Fibroblast of lung (primary cell): ENCODE data around the gene LIPK. TPM values are rescaled to one million over a fixed set of nuclear protein-coding genes. Genes with fewer than 3 reads are reported as not detected.
A peak's percentile ranks its signal among the peaks of the same experiment; 100 is the strongest.

Experiments
- DNase-seq, 2 donors: peaks; one replicate each; pipeline versions ENCODE4 v3.0.0 to v3.0.0-alpha.2; 2010; ENCODE audit warnings: low read depth in 2 of 2
- H2AFZ ChIP-seq: 2 replicates; pipeline ENCODE4 v1.5.1; 2012; ENCODE audit warnings: low read length, control low read depth, inconsistent platforms
- H3K27ac ChIP-seq: 2 replicates; pipeline ENCODE4 v1.5.1; 2011; ENCODE audit warnings: low read length, control low read depth; ENCODE audit not compliant: insufficient read depth
- H3K27me3 ChIP-seq: 2 replicates; pipeline ENCODE4 v1.5.1; 2011; ENCODE audit warnings: mild to moderate bottlenecking, low read length; ENCODE audit not compliant: control insufficient read depth, insufficient read depth
- H3K36me3 ChIP-seq: 2 replicates; pipeline ENCODE4 v1.5.1; 2011; ENCODE audit warnings: low read length; ENCODE audit not compliant: control insufficient read depth, insufficient read depth
- H3K4me1 ChIP-seq: 2 replicates; pipeline ENCODE4 v1.5.1; 2011; ENCODE audit warnings: low read length; ENCODE audit not compliant: control insufficient read depth, insufficient read depth; ENCODE audit errors: extremely low read depth
- H3K4me2 ChIP-seq: 2 replicates; pipeline ENCODE4 v1.5.1; 2011; ENCODE audit warnings: low read length, control low read depth; ENCODE audit not compliant: insufficient read depth; ENCODE audit errors: extremely low read depth
- H3K4me3 ChIP-seq, 4 experiments: fragments of 200-600 bp in 1 of 4; sonication (generic) in 1 of 4; replicated peaks in 1 of 4; 2 replicates each; pipeline ENCODE4 v1.5.1; 2011 to 2016; ENCODE audit warnings: low read length in 4 of 4, low read depth in 3 of 4, mild to moderate bottlenecking in 3 of 4, control low read depth in 2 of 4, inconsistent platforms in 1 of 4, mixed read lengths in 1 of 4; ENCODE audit not compliant: insufficient read depth in 1 of 4; ENCODE audit errors: control extremely low read depth in 1 of 4
- H3K79me2 ChIP-seq: 2 replicates; pipeline ENCODE4 v1.5.1; 2012; ENCODE audit warnings: mild to moderate bottlenecking, low read length, inconsistent platforms; ENCODE audit not compliant: control insufficient read depth, insufficient read depth
- H3K9ac ChIP-seq: 2 replicates; pipeline ENCODE4 v1.5.1; 2011; ENCODE audit warnings: mild to moderate bottlenecking, low read length, control low read depth; ENCODE audit not compliant: insufficient read depth
- H3K9me3 ChIP-seq: 2 replicates; pipeline ENCODE4 v1.5.1; 2012; ENCODE audit warnings: low read depth, low read length; ENCODE audit not compliant: control insufficient read depth, insufficient read depth
- H4K20me1 ChIP-seq: 2 replicates; pipeline ENCODE4 v1.5.1; 2011; ENCODE audit warnings: low read length; ENCODE audit not compliant: control insufficient read depth, insufficient read depth; ENCODE audit errors: extremely low read depth
- EZH2 ChIP-seq: IDR thresholded peaks from 2 replicates; pipeline ENCODE4 v1.5.1; 2012; ENCODE audit warnings: low read length, control low read depth, mild to moderate bottlenecking; ENCODE audit errors: missing control alignments
- polyA plus RNA-seq, 2 donors: library from polyadenylated mRNA; depleted of rRNA in 1 of 2; stranded (reverse) in 1 of 2; unstranded in 1 of 2; fragments of >200 nt; gene quantifications; 2 replicates each; pipeline ENCODE4 v1.2.1, GENCODE V29; 2011 to 2012; ENCODE audit warnings: missing spikeins in 1 of 2
- total RNA-seq: library from RNA; depleted of rRNA; stranded (reverse); fragments of >200 nt; gene quantifications from 2 replicates; pipeline ENCODE4 v1.2.1, GENCODE V29; 2014
- TF ChIP-seq, protein P1 (sequence below), 2 donors: IDR thresholded peaks in 1 of 2; conservative IDR thresholded peaks in 1 of 2; 1 replicate in 1 of 2; 2 replicates in 1 of 2; pipeline ENCODE4 v1.5.1; 2011 to 2012; ENCODE audit warnings: low read length in 2 of 2, control low read depth in 1 of 2, inconsistent platforms in 1 of 2, low read depth in 1 of 2, mild to moderate bottlenecking in 1 of 2

LIPK gene
- total and polyA plus RNA-seq, 2 donors (not counting 1 experiment from before 2014, with no cell fraction given): not detected

DNA sequence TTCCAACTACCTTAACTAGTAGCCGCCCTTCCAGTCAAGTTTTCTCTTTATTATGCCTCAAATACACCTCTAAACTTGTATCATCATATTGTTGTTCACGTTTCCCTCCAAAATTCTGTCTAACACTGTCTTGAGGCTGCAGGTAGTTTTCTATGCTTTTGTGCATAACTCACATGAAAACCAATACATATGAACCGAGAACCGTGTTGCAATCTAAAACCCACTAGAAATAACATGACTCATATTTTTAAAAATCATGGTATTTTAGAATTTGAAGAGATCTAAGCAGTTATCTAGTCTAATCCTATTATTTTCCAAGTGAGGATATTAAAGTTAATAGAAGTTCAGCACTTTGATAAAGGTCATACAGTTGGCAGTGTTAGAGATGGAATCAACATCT is 23.6 kb upstream of the LIPK start:
- no peak overlapping the region for H3K4me2 ChIP-seq
- DNase-seq: no peak
- H2AFZ ChIP-seq: no peak overlapping the region
- H3K36me3 ChIP-seq: no peaks in the 10 kb centered on the region
- no peaks in the 10 kb centered on the region for H3K79me2 ChIP-seq
- no peaks in the 10 kb centered on the region for H3K27me3 ChIP-seq
- H3K9me3 ChIP-seq: no peaks in the 10 kb centered on the region
- H3K27ac ChIP-seq: no peak overlapping the region
- H3K9ac ChIP-seq: no peak overlapping the region
- H4K20me1 ChIP-seq: no peaks in the 10 kb centered on the region
- TF ChIP-seq, protein P1, sequence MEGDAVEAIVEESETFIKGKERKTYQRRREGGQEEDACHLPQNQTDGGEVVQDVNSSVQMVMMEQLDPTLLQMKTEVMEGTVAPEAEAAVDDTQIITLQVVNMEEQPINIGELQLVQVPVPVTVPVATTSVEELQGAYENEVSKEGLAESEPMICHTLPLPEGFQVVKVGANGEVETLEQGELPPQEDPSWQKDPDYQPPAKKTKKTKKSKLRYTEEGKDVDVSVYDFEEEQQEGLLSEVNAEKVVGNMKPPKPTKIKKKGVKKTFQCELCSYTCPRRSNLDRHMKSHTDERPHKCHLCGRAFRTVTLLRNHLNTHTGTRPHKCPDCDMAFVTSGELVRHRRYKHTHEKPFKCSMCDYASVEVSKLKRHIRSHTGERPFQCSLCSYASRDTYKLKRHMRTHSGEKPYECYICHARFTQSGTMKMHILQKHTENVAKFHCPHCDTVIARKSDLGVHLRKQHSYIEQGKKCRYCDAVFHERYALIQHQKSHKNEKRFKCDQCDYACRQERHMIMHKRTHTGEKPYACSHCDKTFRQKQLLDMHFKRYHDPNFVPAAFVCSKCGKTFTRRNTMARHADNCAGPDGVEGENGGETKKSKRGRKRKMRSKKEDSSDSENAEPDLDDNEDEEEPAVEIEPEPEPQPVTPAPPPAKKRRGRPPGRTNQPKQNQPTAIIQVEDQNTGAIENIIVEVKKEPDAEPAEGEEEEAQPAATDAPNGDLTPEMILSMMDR (conservative IDR thresholded peaks at IDR 0.05 in 1 of 2, IDR thresholded peaks at IDR 0.05 in 1 of 2; ENCODE audit: low read depth in 1 of 2, low read length in 2 of 2): no peak
- no peak overlapping the region for H3K4me3 ChIP-seq
- H3K4me1 ChIP-seq: no peaks in the 10 kb centered on the region

GRCh38 chr10:88687853-88688467 is 18.1 kb upstream of the LIPK start:
- H3K79me2 ChIP-seq: no peaks in the 10 kb centered on the region
- no peaks in the 10 kb centered on the region for H3K27me3 ChIP-seq
- H3K9ac ChIP-seq: no peak overlapping the region
- no peaks in the 10 kb centered on the region for H3K4me1 ChIP-seq
- H2AFZ ChIP-seq: no peak overlapping the region
- H3K36me3 ChIP-seq: no peaks in the 10 kb centered on the region
- H3K4me3 ChIP-seq: no peak overlapping the region
- H3K9me3 ChIP-seq: no peaks in the 10 kb centered on the region
- H4K20me1 ChIP-seq: no peaks in the 10 kb centered on the region
- no peak overlapping the region for H3K27ac ChIP-seq
- peak; percentile 17 to 57 for DNase-seq
- no peak overlapping the region for H3K4me2 ChIP-seq
- TF ChIP-seq, protein P1 (conservative IDR thresholded peaks at IDR 0.05 in 1 of 2, IDR thresholded peaks at IDR 0.05 in 1 of 2; ENCODE audit: low read depth in 1 of 2, low read length in 2 of 2): peak; percentile 71 to 85
- TF ChIP-seq EZH2: no peak

- Histone ChIP-seq H3K27ac (no peak overlapping the region), H3K36me3 (no peaks in the 10 kb centered on the region), H3K9ac (no peak overlapping the region), H2AFZ (no peak overlapping the region), H3K9me3 (no peaks in the 10 kb centered on the region), H3K27me3 (no peaks in the 10 kb centered on the region), H3K4me3 (no peak overlapping the region), H4K20me1 (no peaks in the 10 kb centered on the region), H3K4me2 (no peak overlapping the region), H3K79me2 (no peaks in the 10 kb centered on the region), H3K4me1 (no peaks in the 10 kb centered on the region)
- no peak for DNase-seq
- TF ChIP-seq EZH2: no peak
- TF ChIP-seq, protein P1 (conservative IDR thresholded peaks at IDR 0.05 in 1 of 2, IDR thresholded peaks at IDR 0.05 in 1 of 2; ENCODE audit: low read depth in 1 of 2, low read length in 2 of 2): no peak
Observed at GRCh38 chr10:88689366-88689765, 16.7 kb upstream of the LIPK start.
